NB4 (cell line): ENCODE measurements around the gene CGB1.
A peak's percentile ranks its signal among the peaks of the same experiment; 100 is the strongest.

Source experiments
- DNase-seq: peaks from one replicate; pipeline ENCODE4 v3.0.0; 2010; ENCODE audit warnings: low read depth
- H3K4me3 ChIP-seq: one replicate; pipeline ENCODE4 v1.5.1; 2011; ENCODE audit warnings: mild to moderate bottlenecking, low read depth, low read length, moderate library complexity
- CTCF ChIP-seq: IDR thresholded peaks from one replicate; pipeline ENCODE4 v1.5.1; 2012; ENCODE audit warnings: low read depth, low read length
- MAX ChIP-seq: IDR thresholded peaks from 2 replicates; pipeline ENCODE4 v1.6.1; 2011; ENCODE audit warnings: low read depth, low read length
- MYC ChIP-seq: IDR thresholded peaks from 2 replicates; pipeline ENCODE4 v1.6.1; 2011; ENCODE audit warnings: low read depth, low read length
- POLR2A ChIP-seq: IDR thresholded peaks from 2 replicates; pipeline ENCODE4 v1.6.1; 2011; ENCODE audit warnings: mild to moderate bottlenecking; ENCODE audit not compliant: insufficient read length; ENCODE audit errors: extremely low read depth

Gene CGB1

GRCh38 chr19:49070416-49070815 lies 33.7 kb upstream of the CGB1 start:
- no peak for DNase-seq
- TF ChIP-seq MYC (no peak), MAX (no peak), CTCF (no peak), POLR2A (no peak)
- no peak overlapping the region for H3K4me3 ChIP-seq

GRCh38 chr19:49069026-49069425 lies 32.3 kb upstream of the CGB1 start:
- TF ChIP-seq MAX = no peak
- no peak for TF ChIP-seq CTCF
- no peak for TF ChIP-seq MYC
- TF ChIP-seq POLR2A = no peak
- no peak overlapping the region for H3K4me3 ChIP-seq
- no peak for DNase-seq

GRCh38 chr19:49067554-49067953 lies 30.9 kb upstream of the CGB1 start:
- no peak for DNase-seq
- TF ChIP-seq MAX (no peak), MYC (no peak), CTCF (no peak), POLR2A (no peak)
- H3K4me3 ChIP-seq = no peak overlapping the region

- no peak for TF ChIP-seq MYC
- no peak for TF ChIP-seq CTCF
- no peak for TF ChIP-seq MAX
- TF ChIP-seq POLR2A = no peak
- no peak for DNase-seq
- H3K4me3 ChIP-seq = no peak overlapping the region
Measured at GRCh38 chr19:49065905-49066512, 29.3 kb upstream of the CGB1 start.

- H3K4me3 ChIP-seq = no peak within 1 kb of the TSS
- no peak for TF ChIP-seq POLR2A
- TF ChIP-seq CTCF = no peak
- no peak for TF ChIP-seq MAX
- TF ChIP-seq MYC = no peak
- peak; percentile 26 for DNase-seq
Measured at GRCh38 chr19:49064768-49065611, 28.3 kb upstream of the CGB1 start, which contains the start of gene NTF4. Gene NTF4 (minus strand): TSS chr19:49064818. CDS start chr19:49061997, 2,821 bp downstream.
